ENCODE data around the gene CNOT3.
"Not testable (repeated sequence)": the region's sequence is repeated elsewhere in the genome, so short reads cannot be mapped to it uniquely, and the experiment has no call there.

The CNOT3 gene

DNA sequence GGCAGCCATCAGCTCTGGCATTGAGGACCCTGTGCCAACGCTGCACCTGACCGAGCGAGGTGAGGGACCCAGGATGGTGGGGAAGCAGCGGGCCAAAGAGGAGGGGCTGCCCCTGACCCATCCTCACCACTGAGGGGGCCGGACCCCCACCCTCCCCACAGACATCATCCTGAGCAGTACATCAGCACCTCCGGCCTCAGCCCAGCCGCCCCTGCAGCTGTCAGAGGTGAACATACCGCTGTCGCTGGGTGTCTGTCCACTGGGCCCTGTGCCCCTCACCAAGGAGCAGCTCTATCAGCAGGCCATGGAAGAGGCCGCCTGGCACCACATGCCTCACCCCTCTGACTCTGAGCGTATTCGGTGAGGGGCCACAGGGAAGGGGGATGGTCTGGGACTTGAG is 14.7 kb downstream of the CNOT3 start:
- no peak for DNase-seq

DNA sequence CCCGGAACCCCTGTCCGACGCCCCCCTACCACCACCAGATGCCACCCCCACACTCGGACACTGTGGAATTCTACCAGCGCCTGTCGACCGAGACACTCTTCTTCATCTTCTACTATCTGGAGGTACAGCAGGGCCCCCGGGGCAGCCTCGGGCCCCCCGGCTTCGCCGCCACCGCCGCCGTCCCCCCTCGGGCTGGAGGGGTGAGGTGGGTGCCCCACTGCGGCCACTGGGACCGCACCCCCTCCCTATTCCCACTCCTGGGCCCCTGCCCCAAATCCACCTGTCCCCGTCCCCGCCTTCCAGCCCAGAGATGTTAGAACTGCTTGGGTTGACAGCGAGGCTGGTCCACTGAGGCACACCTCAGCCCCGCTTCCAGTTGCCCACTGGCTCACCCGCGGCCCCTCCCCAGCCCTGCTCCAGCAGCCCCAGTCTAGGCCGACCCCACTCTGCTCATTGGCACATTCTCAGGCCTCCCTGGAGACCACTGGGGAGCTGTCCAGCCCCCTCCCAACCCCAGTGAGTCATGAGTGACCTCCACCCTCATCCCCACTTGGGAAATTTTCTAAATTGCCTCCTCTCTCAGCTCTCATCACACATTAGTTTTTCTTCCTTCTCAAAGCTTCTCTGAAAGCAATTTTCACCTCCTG is 15.4 kb downstream of the CNOT3 start:
- DNase-seq, result no peak

DNA sequence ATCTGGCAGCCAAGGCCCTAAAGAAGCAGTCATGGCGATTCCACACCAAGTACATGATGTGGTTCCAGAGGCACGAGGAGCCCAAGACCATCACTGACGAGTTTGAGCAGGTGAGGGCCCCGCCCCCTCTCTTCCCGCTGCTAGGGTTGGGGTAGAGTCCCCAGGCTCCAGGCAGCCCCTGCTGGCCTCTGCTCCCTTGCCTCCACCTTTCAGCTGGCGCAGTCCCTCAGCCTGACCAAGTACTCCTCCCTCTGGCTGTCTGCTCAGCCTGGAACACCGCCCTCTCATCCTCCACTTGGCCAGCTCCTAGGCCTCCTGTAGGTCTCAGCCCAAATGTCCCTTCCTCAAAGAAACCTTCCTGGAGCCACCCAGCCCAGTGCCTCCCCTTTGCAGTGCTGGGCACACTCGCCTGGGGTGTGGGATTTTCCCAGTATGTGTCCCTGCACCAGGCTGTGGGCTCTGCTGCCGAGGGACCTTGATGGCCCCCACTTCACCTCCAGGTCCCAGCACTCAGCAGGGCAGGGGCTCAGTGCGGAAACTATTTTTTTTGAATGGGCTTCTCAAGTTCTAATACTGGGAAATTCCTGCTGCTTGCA is 16.3 kb downstream of the CNOT3 start:
- DNase-seq, result no peak

DNA sequence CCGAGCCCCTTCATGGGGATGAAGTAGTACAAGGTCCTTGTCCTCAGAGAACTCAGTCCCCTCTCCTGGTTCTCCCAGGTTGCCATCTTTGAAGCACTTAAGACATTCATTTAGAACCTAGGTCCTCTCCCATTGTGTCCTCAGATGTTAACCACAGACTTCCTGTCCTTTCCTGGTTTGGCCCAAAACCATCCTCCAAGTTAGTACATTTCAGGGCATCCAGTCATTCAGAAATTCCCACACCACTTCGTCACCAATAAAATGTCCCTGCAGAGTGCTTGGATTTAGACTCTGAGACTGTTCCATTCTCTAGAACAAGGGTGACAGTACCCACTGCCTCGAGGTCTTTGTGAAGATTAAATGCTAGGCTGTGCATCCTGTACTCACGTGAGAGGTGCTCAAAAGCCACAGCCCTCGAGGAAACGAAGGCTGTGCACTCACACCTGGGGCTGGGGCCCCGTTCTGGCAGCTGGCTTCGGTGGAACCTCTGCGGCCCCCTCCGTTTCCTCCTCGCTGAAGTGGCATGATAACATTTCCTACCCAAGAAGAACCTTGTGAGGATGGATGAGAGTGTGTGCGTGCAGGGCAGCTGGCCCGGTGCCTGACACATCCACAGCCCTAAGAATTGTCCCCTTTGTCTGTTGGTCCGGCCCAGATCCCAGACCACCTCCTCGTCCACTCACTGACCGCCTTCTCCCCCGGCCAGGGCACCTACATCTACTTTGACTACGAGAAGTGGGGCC is 17.2 kb downstream of the CNOT3 start:
- peak in 2 of 4 experiments; percentile 12 to 42 for DNase-seq

DNA sequence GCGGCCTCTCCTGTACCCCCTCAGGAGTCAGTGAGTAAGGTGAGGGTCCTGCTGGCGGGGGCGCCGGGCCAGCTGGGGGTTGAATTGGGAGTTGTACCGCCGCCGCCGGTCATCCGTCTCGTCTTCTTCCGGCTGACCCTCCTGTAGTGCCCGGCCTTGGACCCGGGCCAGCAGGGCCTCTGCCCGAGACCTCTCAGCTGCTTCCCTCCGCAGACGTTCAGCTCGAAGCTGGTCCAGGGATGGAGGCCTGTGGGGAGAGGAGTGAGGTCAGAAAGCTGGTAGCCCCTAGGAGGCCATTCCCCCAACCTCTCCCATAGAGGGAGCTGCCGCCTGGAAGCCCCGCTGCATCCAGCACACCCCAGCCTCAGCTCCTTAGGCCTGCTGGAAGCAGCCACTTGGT is 18.1 kb downstream of the CNOT3 start:
- DNase-seq, result no peak

DNA sequence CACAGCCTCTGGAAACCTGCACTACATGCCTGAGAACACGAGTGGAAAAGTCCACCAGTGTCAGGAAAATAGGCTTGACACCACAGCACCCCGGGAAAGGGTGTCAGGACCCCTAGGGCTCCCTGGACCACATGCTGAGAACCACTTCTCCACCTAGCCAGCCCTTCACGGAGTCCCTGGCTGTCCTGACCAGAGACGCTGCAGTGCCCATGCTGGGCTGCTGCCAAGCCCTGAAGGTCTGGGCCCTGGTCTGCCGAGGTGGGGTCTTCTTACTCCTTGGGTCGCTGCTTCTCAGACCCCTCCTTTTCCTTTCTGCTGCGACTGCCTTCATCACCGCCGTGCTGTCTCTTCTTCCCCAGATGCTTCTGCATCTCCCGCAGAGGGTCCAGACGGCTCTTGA is 18.9 kb downstream of the CNOT3 start:
- no peak for DNase-seq

DNA sequence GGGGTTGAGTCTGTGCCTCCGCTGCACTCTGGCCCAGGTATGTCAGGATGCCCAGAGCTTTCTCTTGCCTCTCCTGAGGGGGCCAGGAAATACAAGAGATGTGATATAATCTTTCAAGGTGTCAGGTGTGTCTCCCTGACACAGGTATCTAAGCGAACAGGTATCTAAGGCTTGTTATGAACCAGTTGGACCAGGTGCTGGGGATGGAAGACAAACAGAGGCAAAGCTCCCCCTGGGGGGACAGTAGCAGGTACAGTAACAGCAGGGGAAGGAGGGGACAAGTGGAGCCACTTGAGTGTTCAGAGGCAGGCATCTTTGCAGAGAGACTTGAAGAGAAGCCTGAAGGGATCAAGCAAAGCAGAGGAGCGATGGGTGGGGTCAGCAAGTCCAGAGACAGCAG is 19.4 kb downstream of the CNOT3 start:
- no peak for DNase-seq

DNA sequence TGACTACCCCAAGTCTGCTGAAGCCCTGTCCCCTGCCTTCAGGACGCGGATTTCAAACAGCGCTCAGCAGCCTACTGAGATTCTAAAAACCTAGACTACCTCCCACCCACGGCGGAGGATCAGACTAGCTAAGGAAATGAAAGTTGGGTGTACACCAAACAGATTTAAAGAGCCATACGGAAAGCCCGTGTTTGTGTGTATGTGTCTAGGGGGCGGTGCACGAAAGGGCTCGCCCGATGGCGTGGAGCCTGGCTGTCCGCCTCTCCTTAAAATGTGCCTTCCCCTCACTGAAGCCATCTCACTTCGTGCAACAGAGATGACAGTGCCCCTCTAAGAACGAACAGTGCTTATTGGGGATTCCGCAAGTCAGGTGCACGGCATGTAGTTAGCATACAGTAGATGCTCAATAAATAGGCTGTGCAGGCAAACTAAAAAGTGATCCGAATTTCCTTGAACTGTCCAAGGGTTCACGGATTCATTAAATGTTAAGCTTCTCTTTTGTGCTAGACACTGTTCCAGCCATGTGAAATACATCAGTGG is 21.3 kb downstream of the CNOT3 start:
- no peak for DNase-seq

DNA sequence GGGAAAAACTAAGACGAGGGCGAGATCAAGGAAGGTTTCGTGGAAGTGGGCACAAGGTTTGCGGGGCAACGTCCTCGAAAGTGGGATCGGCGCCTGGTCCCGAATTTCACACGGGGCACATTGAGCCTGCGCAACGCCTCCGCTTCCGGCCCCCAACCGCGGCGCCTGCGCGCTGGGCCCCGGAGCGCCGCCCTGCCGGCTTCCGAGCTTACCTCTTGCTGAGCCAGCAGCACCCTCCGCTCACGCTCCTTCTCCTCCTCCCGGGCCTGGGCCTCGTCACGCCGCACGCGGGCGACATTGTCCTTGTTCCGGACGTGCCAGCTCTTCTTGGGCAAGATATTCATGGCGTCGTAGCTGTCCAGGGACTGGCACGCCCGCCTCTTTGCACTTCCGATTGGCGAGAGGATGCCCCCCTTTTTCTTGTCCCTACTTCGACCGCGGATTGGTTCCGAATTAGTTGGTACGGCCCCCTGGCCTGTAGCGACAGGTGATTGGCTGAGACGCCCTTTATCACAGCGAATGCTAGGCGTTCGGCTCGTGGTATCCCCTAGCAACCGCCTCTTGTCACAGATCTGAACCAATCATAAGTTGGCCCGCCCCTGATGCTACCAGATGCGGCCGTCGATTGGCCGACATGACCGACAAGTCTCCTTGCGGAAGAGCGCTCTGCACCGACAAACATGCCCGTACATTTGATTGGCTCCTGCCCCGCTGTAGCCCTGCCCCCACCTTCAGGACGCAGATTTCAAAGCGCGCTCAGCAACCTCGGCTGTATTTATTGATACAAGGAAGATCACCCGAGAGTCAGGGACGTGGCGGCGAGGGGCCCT is 22.0 kb downstream of the CNOT3 start, which contains the start of gene LENG1:
Gene LENG1, minus strand, starts transcription at position 370 of the 830 bp plus-strand sequence. Its CDS starts 26 bp downstream, at position 344.
- peak; percentile 86 to 96 (median 93) for DNase-seq

DNA sequence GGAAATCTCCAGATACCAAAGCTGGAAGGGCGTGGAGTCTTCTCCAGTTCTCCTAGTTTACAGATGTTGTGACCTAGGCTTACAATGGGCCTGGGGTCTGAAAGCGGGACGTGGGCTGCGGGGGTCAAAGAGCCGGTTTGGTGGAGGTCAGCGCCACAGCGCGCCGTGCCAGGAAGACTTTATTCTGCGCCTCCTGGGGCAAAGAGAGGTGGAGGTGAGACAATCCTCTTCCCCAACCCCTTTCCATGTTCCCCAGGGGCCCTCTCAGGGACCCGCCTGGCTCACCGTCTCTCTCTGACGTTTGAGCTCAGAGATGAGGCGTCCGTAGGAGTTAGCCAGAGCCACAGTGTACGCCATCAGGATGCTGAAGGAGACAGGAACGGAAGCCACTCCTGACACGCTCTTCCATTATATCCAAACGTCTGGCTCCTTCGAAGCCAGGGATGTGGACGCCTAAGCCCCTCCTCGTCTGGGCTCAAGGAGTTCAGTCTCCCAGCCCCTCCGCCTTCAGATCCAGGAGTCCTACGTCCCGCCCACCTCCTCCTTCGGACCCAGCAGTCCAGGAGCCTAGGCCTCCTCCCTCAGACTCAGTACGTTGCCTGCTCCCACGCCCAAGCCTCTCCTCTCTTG is 22.7 kb downstream of the CNOT3 start:
- DNase-seq, result no peak

DNA sequence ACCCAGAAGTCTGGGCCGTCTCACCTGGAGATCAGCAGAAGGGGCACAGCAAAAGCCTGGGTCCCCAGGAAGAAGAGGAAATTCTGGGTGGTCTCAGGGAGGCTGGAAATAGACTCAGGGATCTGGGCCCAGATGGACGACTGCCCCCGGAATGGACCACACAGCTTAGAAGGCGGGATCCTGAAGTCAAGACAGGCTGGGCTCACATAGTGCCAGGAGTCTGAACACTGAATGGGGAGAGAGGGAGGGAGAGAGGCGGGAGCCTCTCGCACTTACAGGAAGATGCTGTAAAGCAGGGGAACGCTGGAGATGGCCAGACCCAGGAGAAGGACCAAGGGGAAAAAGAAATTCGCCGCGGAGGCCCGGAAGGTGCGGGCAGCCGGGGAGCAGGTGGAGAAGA is 23.3 kb downstream of the CNOT3 start:
- DNase-seq, result no peak

DNA sequence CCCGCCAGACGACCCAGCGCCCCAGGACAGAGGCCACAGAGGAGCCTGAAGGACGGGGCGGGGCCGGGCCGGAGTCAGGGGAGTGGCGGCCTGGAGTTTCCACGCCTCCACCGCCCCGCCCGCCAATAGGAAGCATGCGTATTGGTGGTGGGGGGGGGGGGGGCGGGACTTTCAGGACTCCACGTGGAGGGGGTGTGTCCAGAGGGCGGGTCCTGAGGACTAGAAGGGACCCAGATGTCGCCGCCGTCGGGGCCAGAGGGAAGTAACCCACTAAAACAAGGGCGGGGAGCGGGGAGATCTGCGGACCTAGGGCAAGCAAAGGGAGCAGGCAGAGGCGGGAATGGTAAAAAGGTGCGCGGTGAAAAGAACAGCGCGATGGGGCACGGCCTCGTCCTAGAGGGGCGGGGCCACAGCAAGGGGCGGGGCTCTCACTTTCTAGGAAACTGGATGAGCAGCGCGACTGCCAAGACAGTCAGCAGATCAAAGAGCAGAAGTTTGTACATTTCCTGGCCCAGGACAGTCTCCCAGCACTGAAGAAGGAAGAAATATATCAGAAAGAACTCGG is 24.8 kb downstream of the CNOT3 start:
- peak; percentile 60 to 81 (median 70) for DNase-seq

DNA sequence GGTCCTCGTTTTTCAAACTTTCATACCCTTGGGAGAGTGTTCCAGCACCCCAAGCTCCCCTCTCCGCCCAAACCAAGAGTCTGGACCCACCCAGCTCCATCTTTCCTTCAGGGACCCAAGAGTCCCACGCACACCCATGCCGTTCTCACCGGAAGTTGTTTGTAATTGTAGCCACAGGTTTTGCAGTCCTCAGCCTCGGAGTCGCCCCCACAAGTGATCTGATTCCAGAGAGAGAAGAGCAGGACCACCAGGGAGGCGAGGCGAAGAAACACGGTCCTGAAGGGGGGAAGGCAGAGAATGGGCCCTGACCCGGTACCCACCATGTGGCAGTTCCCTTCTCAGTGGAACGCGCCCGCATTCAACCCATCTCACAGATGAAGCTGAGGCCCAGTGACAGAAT is 25.3 kb downstream of the CNOT3 start:
- DNase-seq, result no peak

DNA sequence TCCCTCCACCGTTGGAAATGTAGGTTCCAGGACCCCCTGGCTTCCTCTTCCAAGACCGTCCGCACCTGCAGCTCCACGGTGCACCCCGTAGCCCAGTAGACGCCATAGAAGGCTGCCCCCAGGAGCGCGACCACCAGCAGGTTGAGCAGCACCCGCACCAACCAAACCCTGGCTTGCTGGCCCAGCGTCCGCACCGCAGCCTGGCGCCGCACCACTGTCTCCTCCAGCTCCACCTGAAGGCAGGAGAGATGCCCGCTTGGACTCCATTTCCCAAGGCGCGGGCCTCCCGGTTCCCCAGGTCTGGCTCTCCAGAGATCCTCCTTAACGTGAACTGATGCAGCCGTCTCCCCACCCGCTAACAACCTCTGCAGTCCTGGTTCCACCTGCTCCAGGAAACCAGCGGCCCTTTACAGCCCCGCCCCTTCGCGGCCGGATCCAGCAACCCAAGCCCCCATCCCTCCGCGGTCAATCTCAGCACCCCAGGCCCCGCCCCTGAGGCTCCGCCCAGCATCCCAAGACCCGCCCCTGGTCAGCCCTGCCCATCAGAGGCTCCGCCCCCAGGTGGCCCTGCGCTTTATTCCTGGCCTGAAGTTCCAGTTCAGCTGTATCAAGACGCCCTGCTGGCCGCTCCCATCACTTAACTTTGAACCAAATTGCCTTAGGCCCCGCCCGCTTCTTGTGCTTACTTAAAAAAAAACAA is 27.0 kb downstream of the CNOT3 start:
- peak in 1 of 4 experiments; percentile 25 for DNase-seq

DNA sequence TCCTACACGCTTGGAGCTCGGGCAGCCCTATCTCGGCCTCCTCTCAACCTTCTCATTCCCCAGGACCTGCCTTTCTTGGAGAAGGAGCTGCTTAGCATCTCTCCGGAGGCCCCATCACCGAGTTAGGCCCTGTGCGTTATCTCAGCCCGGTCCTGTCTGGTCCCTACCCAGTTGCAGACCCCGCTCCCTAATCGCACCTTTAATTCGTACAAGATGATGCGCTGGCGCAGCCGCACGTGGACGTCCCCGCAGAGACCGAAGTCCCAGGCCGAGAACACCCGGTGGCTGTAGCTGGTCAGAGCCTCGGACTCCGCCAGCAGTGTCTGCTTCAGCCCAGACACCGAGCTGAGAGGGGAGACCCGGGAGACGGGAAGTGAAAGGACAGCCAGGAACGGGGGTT is 27.7 kb downstream of the CNOT3 start:
- DNase-seq, result no peak

DNA sequence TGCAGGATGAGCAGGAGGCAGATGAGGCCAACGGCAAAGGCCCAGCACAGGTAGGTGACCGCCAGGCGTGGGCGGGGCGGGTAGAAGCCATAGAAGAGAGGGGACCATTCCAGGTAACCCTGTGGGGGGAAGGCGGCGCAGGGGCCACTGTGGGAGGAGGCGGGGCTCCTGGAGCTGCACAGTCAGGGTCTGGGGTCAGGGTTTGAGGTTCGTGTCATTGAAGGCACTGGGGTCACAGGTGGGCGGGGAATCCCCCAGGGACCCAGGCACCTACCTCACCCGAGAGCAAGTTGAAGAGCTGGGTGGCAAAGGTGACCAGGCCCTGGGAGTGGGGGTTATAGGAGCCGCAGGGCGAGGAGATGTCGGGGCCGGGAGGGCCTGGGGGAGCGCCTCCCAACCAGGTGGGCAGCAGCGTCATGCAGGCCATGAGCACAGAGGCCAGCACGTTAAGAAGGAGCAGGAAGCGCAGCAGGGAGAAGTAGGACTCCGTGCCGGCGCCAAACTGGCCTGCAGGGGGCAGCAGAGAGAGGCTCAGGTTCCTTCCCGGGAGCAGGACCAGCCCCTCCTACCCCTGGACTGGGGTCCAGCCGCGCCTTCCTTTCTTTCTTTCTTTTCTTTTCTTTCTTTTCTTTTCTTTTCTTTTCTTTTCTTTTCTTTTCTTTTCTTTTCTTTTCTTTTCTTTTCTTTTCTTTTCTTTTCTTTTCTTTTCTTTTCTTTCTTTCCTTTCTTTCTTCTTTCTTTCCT is 30.8 kb downstream of the CNOT3 start:
- peak; percentile 90 to 97 (median 90) for DNase-seq

DNA sequence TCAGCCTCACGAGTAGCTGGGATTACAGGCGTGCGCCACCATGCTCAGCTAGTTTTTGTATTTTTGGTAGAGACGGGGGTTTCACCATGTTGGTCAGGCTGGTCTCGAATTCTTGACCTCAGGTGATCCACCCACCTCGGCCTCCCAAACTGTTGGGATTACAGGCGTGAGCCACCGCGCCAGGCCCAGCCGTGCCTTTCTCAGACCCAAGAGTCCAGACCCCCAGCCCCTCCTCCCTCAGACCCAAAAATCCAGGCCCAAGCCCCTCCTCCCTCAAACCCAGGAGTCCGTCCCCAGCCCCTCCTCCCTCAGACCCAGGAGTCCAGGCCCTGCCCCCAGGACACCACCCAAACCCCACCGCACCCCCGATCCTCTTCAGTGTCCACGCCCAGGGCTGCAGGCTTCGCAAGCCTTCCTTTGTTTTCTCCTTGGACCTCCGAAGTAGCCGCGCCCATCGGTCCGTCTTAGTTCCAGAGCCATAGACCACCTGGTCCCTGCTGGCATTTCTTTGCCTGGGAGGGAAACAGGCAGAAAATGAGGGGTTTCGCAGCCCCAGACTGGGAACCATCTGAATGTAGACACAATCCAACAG is 31.7 kb downstream of the CNOT3 start:
- DNase-seq, result no peak

DNA sequence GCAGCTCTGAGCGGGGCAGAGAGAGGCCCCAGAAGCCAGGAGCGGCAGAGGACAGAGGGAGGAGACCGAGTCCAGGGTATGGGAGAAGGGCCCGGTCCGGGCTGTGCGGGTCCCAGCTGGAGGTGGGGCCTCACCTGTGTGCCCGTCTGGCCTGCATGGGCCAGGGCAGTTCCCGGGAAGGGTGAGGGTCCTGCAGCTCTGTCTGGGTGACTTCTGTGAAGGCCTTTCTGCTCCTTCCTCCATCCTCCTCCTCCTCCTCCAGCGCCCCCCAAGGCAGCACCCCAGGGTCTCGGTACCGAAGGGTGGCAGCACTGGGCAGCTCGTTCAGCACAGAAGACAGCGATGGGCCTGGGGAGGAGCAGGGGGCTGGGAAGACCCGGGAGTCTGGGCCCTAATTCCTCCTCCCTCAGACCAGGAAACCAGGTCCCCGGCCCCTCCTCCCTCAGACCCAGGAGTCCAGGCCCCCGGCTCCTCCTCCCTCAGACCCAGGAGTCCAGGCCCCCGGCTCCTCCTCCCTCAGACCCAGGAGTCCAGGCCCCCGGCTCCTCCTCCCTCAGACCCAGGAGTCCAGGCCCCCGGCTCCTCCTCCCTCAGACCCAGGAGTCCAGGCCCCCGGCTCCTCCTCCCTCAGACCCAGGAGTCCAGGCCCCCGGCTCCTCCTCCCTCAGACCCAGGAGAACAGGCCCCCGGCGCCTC is 34.3 kb downstream of the CNOT3 start:
- DNase-seq, result not testable (repeated sequence)
